Suppressor macrophage (primary cell): ENCODE measurements around the gene MIDN.

ENCODE experiments used
- DNase-seq, 4 experiments: peaks; one replicate each; pipeline ENCODE4 v3.0.0-alpha.2; 2020 to 2022

Gene MIDN

GRCh38 chr19:1220976-1221903 lies 27.1 kb upstream of the MIDN start:
- DNase-seq: peak; percentile 60 to 77 (median 68)

GRCh38 chr19:1221904-1222255 lies 26.5 kb upstream of the MIDN start:
- DNase-seq: no peak

GRCh38 chr19:1222394-1222793 lies 26.0 kb upstream of the MIDN start:
- DNase-seq: no peak

- peak in 2 of 4 experiments; percentile 37 to 56 for DNase-seq
Observed at GRCh38 chr19:1223018-1223855, 25.1 kb upstream of the MIDN start.

- DNase-seq: no peak
Observed at GRCh38 chr19:1224047-1224825, 24.1 kb upstream of the MIDN start.

GRCh38 chr19:1224847-1225246 lies 23.5 kb upstream of the MIDN start:
- no peak for DNase-seq

GRCh38 chr19:1225440-1226226 lies 22.8 kb upstream of the MIDN start:
- peak in 3 of 4 experiments; percentile 43 to 58 (median 54) for DNase-seq

- no peak for DNase-seq
Observed at GRCh38 chr19:1226227-1226518, 22.2 kb upstream of the MIDN start.

GRCh38 chr19:1226522-1227303 lies 21.7 kb upstream of the MIDN start:
- DNase-seq: no peak

- no peak for DNase-seq
Observed at GRCh38 chr19:1227304-1228054, 20.9 kb upstream of the MIDN start.

- no peak for DNase-seq
Observed at GRCh38 chr19:1228161-1228957, 20.0 kb upstream of the MIDN start.

- no peak for DNase-seq
Observed at GRCh38 chr19:1229056-1229923, 19.1 kb upstream of the MIDN start.

- DNase-seq: no peak
Observed at GRCh38 chr19:1229924-1230782, 18.2 kb upstream of the MIDN start.

- DNase-seq: no peak
Observed at GRCh38 chr19:1230783-1231489, 17.4 kb upstream of the MIDN start.

- DNase-seq: no peak
Observed at GRCh38 chr19:1231729-1232637, 16.4 kb upstream of the MIDN start.

GRCh38 chr19:1232652-1233072 lies 15.7 kb upstream of the MIDN start:
- peak in 3 of 4 experiments; percentile 39 to 70 (median 55) for DNase-seq
